ENCODE results near the gene SLC66A3.

GRCh38 chr2:11208083-11208482 is 52.8 kb downstream of the SLC66A3 start:
- no peak for TF ChIP-seq POLR2A (IDR thresholded peaks at IDR 0.05; ENCODE audit: low read depth, low read length)
- TF ChIP-seq TAF1 (IDR thresholded peaks at IDR 0.05; ENCODE audit: borderline replicate concordance, low read depth, low read length): no peak
